ENCODE measurements around the gene XPO4.

Gene XPO4

GRCh38 chr13:20728579-20729311 lies 173.8 kb downstream of the XPO4 start:
- DNase-seq (ENCODE audit: low spot score) = no peak

DNA sequence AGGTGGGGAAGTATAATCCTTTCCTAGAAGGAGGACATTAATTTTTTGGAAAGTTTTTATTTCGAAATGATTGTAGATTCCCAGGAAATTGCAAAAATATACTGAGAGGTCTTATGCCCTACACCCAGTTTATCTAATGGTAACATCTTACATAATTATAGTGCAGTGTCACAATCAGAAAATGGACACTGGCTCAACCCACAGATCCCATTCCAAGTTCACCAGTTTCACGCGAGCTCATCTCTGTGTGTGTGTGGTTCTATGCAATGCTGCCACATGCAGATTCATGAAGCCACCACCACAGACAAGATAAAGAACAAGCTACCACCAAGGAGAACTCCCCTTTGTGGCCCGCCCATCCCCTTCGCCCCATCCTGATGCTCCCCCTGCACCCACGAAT lies 174.7 kb downstream of the XPO4 start:
- DNase-seq (ENCODE audit: low spot score) = no peak
